Stimulated activated CD4-positive, alpha-beta T cell treated with anti-CD3 and anti-CD28 coated beads, Interleukin-4, amount 100 ng/mL, for 1 hour (primary cell): ENCODE results near the gene DKC1.

Source experiments
- DNase-seq: peaks from one replicate; pipeline ENCODE4 v3.0.0-alpha.2; 2020

The DKC1 gene

GRCh38 chrX:154738011-154738738 lies 24.5 kb upstream of the DKC1 start:
- no peak for DNase-seq

- no peak for DNase-seq
Measured at GRCh38 chrX:154739952-154740465, 22.7 kb upstream of the DKC1 start.

GRCh38 chrX:154742613-154743012 lies 20.1 kb upstream of the DKC1 start:
- no peak for DNase-seq

- DNase-seq, result no peak
Measured at GRCh38 chrX:154748712-154749339, 13.8 kb upstream of the DKC1 start.

GRCh38 chrX:154749856-154750255 lies 12.8 kb upstream of the DKC1 start:
- no peak for DNase-seq

- peak; percentile 39 for DNase-seq
Measured at GRCh38 chrX:154750301-154751202, 12.1 kb upstream of the DKC1 start, which contains the start of gene GAB3. Gene GAB3, minus strand, starts transcription at chrX:154751077. Its CDS starts 52 bp downstream, at chrX:154751025.

GRCh38 chrX:154751203-154751668 lies 11.4 kb upstream of the DKC1 start:
- peak; percentile 18 for DNase-seq

GRCh38 chrX:154751669-154752271 lies 10.9 kb upstream of the DKC1 start:
- no peak for DNase-seq

- no peak for DNase-seq
Measured at GRCh38 chrX:154758696-154759095, 4.0 kb upstream of the DKC1 start.

- DNase-seq, result no peak
Measured at GRCh38 chrX:154761977-154762536, 607 bp upstream of the DKC1 start.

GRCh38 chrX:154774622-154775021 lies 12.0 kb downstream of the DKC1 start:
- no peak for DNase-seq

- DNase-seq, result peak; percentile 29
Measured at GRCh38 chrX:154775419-154776349, 13.0 kb downstream of the DKC1 start.

- no peak for DNase-seq
Measured at GRCh38 chrX:154776753-154777152, 14.1 kb downstream of the DKC1 start.

GRCh38 chrX:154779261-154779660 lies 16.6 kb downstream of the DKC1 start:
- DNase-seq, result no peak

- DNase-seq, result no peak
Measured at GRCh38 chrX:154780968-154781367, 18.3 kb downstream of the DKC1 start.

- DNase-seq, result no peak
Measured at GRCh38 chrX:154784149-154784995, 21.7 kb downstream of the DKC1 start.

GRCh38 chrX:154785716-154786115 lies 23.1 kb downstream of the DKC1 start:
- DNase-seq, result no peak

- DNase-seq, result no peak
Measured at GRCh38 chrX:154791467-154791866, 28.8 kb downstream of the DKC1 start.

GRCh38 chrX:154791939-154792338 lies 29.3 kb downstream of the DKC1 start:
- no peak for DNase-seq
